Fibroblast of skin of back (primary cell): ENCODE measurements around the gene NAE1.

Experiments
- DNase-seq: peaks from one replicate; pipeline ENCODE4 v3.0.0-alpha.2; 2013

Gene NAE1

GRCh38 chr16:66849549-66849948, 18.8 kb upstream of the NAE1 start:
- DNase-seq: no peak

- DNase-seq: no peak
These were observed 18.2 kb upstream of the NAE1 start for GRCh38 chr16:66849021-66849420.

GRCh38 chr16:66848172-66848571, 17.4 kb upstream of the NAE1 start:
- no peak for DNase-seq

- DNase-seq: no peak
These were observed 16.8 kb upstream of the NAE1 start for GRCh38 chr16:66847533-66848067.

GRCh38 chr16:66846831-66847230, 16.1 kb upstream of the NAE1 start:
- no peak for DNase-seq

- no peak for DNase-seq
These were observed 15.5 kb upstream of the NAE1 start for GRCh38 chr16:66846266-66846665.

- DNase-seq: peak; percentile 12
These were observed 15.0 kb upstream of the NAE1 start for GRCh38 chr16:66845791-66846221.

- DNase-seq: no peak
These were observed 14.3 kb upstream of the NAE1 start for GRCh38 chr16:66845080-66845410.

- no peak for DNase-seq
These were observed 13.7 kb upstream of the NAE1 start, which contains the start of gene CA7 for GRCh38 chr16:66844342-66845079. TSS of gene CA7 (plus strand) at chr16:66844414. CDS start at chr16:66844488, 74 bp downstream.

- DNase-seq: no peak
These were observed 13.2 kb upstream of the NAE1 start for GRCh38 chr16:66844009-66844341.

- no peak for DNase-seq
These were observed 12.4 kb upstream of the NAE1 start for GRCh38 chr16:66843191-66843590.

GRCh38 chr16:66842765-66843164, 12.0 kb upstream of the NAE1 start:
- no peak for DNase-seq

GRCh38 chr16:66841366-66841765, 10.6 kb upstream of the NAE1 start:
- no peak for DNase-seq

- no peak for DNase-seq
These were observed 10.1 kb upstream of the NAE1 start for GRCh38 chr16:66840883-66841282.

- no peak for DNase-seq
These were observed 4.0 kb upstream of the NAE1 start for GRCh38 chr16:66834746-66835145.

- no peak for DNase-seq
These were observed 2.0 kb upstream of the NAE1 start for GRCh38 chr16:66832661-66833305.

- DNase-seq: no peak
These were observed 1.4 kb upstream of the NAE1 start for GRCh38 chr16:66832190-66832589.

GRCh38 chr16:66824006-66824405, 6.8 kb downstream of the NAE1 start:
- no peak for DNase-seq

- no peak for DNase-seq
These were observed 16.0 kb downstream of the NAE1 start for GRCh38 chr16:66814734-66815133.

GRCh38 chr16:66811043-66811442, 19.7 kb downstream of the NAE1 start:
- DNase-seq: no peak

GRCh38 chr16:66810391-66810790, 20.4 kb downstream of the NAE1 start:
- no peak for DNase-seq

- no peak for DNase-seq
These were observed 21.0 kb downstream of the NAE1 start for GRCh38 chr16:66809765-66810164.

- no peak for DNase-seq
These were observed 28.6 kb downstream of the NAE1 start for GRCh38 chr16:66802159-66802558.
